ENCODE measurements around the gene STXBP5. TPM values are rescaled to one million over a fixed set of nuclear protein-coding genes. Genes with fewer than 3 reads are reported as not detected.

The STXBP5 gene
- total RNA-seq, 1 experiment from 2014 or later, result 30.5 TPM

GRCh38 chr6:147161253-147161973 lies 42.8 kb upstream of the STXBP5 start:
- Histone ChIP-seq H3K4me1 (ENCODE audit: low read length) (no peaks in the 10 kb centered on the region), H3K4me3 (ENCODE audit: low read length) (no peak overlapping the region), H3K4me2 (ENCODE audit: low read depth, low read length, poor library complexity, severe bottlenecking) (no peak overlapping the region), H3K9me3 (ENCODE audit: low read length) (no peaks in the 10 kb centered on the region), H3K79me2 (ENCODE audit: low read length) (no peaks in the 10 kb centered on the region), H3K27me3 (ENCODE audit: low read length) (no peaks in the 10 kb centered on the region), H3K36me3 (ENCODE audit: insufficient read depth, low read length) (no peaks in the 10 kb centered on the region), H3K27ac (ENCODE audit: low read length) (no peak overlapping the region), H2AFZ (ENCODE audit: low read length) (no peak overlapping the region), H3K9ac (ENCODE audit: low read length) (no peak overlapping the region), H4K20me1 (ENCODE audit: insufficient read depth, low read depth, low read length) (no peaks in the 10 kb centered on the region), H3K9me2 (replicated peaks; ENCODE audit: insufficient read depth, low read length) (no peaks in the 10 kb centered on the region)
- no peak for DNase-seq

DNA sequence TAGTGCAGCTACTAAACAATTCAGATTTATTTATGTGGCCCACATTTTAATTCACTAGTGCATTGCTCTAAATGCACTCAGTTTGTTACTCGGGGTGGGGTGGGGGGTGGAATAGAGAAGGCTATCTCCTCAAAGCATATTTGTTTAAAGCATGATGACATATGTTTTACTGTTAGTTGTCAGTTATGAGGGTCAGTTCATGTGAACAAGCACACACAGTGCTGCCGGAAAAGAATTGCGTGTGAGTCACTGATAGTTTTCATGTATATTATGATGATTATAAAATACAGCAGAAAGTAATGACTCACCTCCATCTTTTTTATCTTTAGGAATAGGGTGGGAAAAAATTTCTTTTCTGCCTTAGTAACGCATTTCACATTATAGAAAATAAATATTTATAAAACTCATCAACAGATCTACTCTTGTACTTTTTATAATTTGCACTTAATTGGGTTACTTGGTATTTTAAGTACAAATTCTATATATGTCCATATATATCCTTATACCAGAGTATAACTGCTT lies 42.2 kb upstream of the STXBP5 start:
- H2AFZ ChIP-seq (ENCODE audit: low read length), result no peak overlapping the region
- H3K4me1 ChIP-seq (ENCODE audit: low read length), result no peaks in the 10 kb centered on the region
- no peaks in the 10 kb centered on the region for H3K27me3 ChIP-seq (ENCODE audit: low read length)
- DNase-seq, result no peak
- no peaks in the 10 kb centered on the region for H4K20me1 ChIP-seq (ENCODE audit: insufficient read depth, low read depth, low read length)
- H3K4me2 ChIP-seq (ENCODE audit: low read depth, low read length, poor library complexity, severe bottlenecking), result no peak overlapping the region
- H3K9ac ChIP-seq (ENCODE audit: low read length), result no peak overlapping the region
- no peak overlapping the region for H3K4me3 ChIP-seq (ENCODE audit: low read length)
- no peaks in the 10 kb centered on the region for H3K9me3 ChIP-seq (ENCODE audit: low read length)
- H3K9me2 ChIP-seq (replicated peaks; ENCODE audit: insufficient read depth, low read length), result no peaks in the 10 kb centered on the region
- no peaks in the 10 kb centered on the region for H3K36me3 ChIP-seq (ENCODE audit: insufficient read depth, low read length)
- H3K79me2 ChIP-seq (ENCODE audit: low read length), result no peaks in the 10 kb centered on the region
- H3K27ac ChIP-seq (ENCODE audit: low read length), result no peak overlapping the region

DNA sequence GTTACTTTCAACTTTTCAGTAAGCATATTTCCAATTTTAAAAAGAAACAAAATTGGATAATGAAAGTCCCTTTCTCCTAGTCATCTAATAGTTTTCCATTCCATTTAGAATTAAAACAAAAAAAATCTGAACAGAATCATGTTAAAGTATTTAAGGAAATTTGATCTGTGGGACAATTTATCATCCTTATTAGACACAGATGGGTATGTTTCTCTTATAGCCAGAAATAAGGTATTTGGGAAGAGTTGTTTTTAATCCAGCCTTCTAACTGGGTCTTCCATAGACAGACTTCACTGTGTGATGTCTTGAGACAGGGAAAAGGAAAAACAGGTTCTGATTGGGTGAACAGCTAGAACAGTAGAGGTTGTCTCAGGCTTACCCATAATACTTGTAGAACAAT lies 39.5 kb upstream of the STXBP5 start:
- H3K4me2 ChIP-seq (ENCODE audit: low read depth, low read length, poor library complexity, severe bottlenecking), result no peak overlapping the region
- H3K4me3 ChIP-seq (ENCODE audit: low read length), result no peak overlapping the region
- H3K9ac ChIP-seq (ENCODE audit: low read length), result no peak overlapping the region
- no peak overlapping the region for H2AFZ ChIP-seq (ENCODE audit: low read length)
- H3K27me3 ChIP-seq (ENCODE audit: low read length), result no peaks in the 10 kb centered on the region
- no peaks in the 10 kb centered on the region for H3K4me1 ChIP-seq (ENCODE audit: low read length)
- H3K27ac ChIP-seq (ENCODE audit: low read length), result no peak overlapping the region
- H4K20me1 ChIP-seq (ENCODE audit: insufficient read depth, low read depth, low read length), result no peaks in the 10 kb centered on the region
- no peaks in the 10 kb centered on the region for H3K9me2 ChIP-seq (replicated peaks; ENCODE audit: insufficient read depth, low read length)
- no peaks in the 10 kb centered on the region for H3K9me3 ChIP-seq (ENCODE audit: low read length)
- DNase-seq, result no peak
- H3K79me2 ChIP-seq (ENCODE audit: low read length), result no peaks in the 10 kb centered on the region
- H3K36me3 ChIP-seq (ENCODE audit: insufficient read depth, low read length), result no peaks in the 10 kb centered on the region

- H3K9ac ChIP-seq (ENCODE audit: low read length), result no peak overlapping the region
- no peaks in the 10 kb centered on the region for H3K79me2 ChIP-seq (ENCODE audit: low read length)
- H3K4me1 ChIP-seq (ENCODE audit: low read length), result no peaks in the 10 kb centered on the region
- no peaks in the 10 kb centered on the region for H3K36me3 ChIP-seq (ENCODE audit: insufficient read depth, low read length)
- no peak overlapping the region for H3K4me2 ChIP-seq (ENCODE audit: low read depth, low read length, poor library complexity, severe bottlenecking)
- peak; percentile 46 for DNase-seq
- no peak overlapping the region for H2AFZ ChIP-seq (ENCODE audit: low read length)
- no peaks in the 10 kb centered on the region for H3K9me2 ChIP-seq (replicated peaks; ENCODE audit: insufficient read depth, low read length)
- H3K9me3 ChIP-seq (ENCODE audit: low read length), result no peaks in the 10 kb centered on the region
- no peak overlapping the region for H3K4me3 ChIP-seq (ENCODE audit: low read length)
- no peaks in the 10 kb centered on the region for H3K27me3 ChIP-seq (ENCODE audit: low read length)
- no peaks in the 10 kb centered on the region for H4K20me1 ChIP-seq (ENCODE audit: insufficient read depth, low read depth, low read length)
- no peak overlapping the region for H3K27ac ChIP-seq (ENCODE audit: low read length)
Measured at GRCh38 chr6:147166360-147166944, 37.8 kb upstream of the STXBP5 start.

- no peaks in the 10 kb centered on the region for H3K4me1 ChIP-seq (ENCODE audit: low read length)
- H3K9me2 ChIP-seq (replicated peaks; ENCODE audit: insufficient read depth, low read length), result no peaks in the 10 kb centered on the region
- H3K27me3 ChIP-seq (ENCODE audit: low read length), result no peaks in the 10 kb centered on the region
- H3K27ac ChIP-seq (ENCODE audit: low read length), result no peak overlapping the region
- no peak overlapping the region for H3K4me3 ChIP-seq (ENCODE audit: low read length)
- no peak overlapping the region for H3K4me2 ChIP-seq (ENCODE audit: low read depth, low read length, poor library complexity, severe bottlenecking)
- H2AFZ ChIP-seq (ENCODE audit: low read length), result no peak overlapping the region
- no peaks in the 10 kb centered on the region for H3K9me3 ChIP-seq (ENCODE audit: low read length)
- H3K79me2 ChIP-seq (ENCODE audit: low read length), result no peaks in the 10 kb centered on the region
- DNase-seq, result no peak
- H3K9ac ChIP-seq (ENCODE audit: low read length), result no peak overlapping the region
- H3K36me3 ChIP-seq (ENCODE audit: insufficient read depth, low read length), result no peaks in the 10 kb centered on the region
- no peaks in the 10 kb centered on the region for H4K20me1 ChIP-seq (ENCODE audit: insufficient read depth, low read depth, low read length)
Measured at GRCh38 chr6:147166992-147167391, 37.2 kb upstream of the STXBP5 start.

- Histone ChIP-seq H3K4me1 (ENCODE audit: low read length) (no peaks in the 10 kb centered on the region), H3K9me3 (ENCODE audit: low read length) (no peaks in the 10 kb centered on the region), H3K79me2 (ENCODE audit: low read length) (no peaks in the 10 kb centered on the region), H3K27me3 (ENCODE audit: low read length) (no peaks in the 10 kb centered on the region), H3K9me2 (replicated peaks; ENCODE audit: insufficient read depth, low read length) (no peaks in the 10 kb centered on the region), H3K4me3 (ENCODE audit: low read length) (no peak overlapping the region), H3K36me3 (ENCODE audit: insufficient read depth, low read length) (no peaks in the 10 kb centered on the region), H3K27ac (ENCODE audit: low read length) (no peak overlapping the region), H2AFZ (ENCODE audit: low read length) (no peak overlapping the region), H3K4me2 (ENCODE audit: low read depth, low read length, poor library complexity, severe bottlenecking) (no peak overlapping the region), H3K9ac (ENCODE audit: low read length) (no peak overlapping the region), H4K20me1 (ENCODE audit: insufficient read depth, low read depth, low read length) (no peaks in the 10 kb centered on the region)
- no peak for DNase-seq
Measured at GRCh38 chr6:147167576-147168461, 36.4 kb upstream of the STXBP5 start.

GRCh38 chr6:147169529-147169928 lies 34.7 kb upstream of the STXBP5 start:
- H3K9me3 ChIP-seq (ENCODE audit: low read length), result no peaks in the 10 kb centered on the region
- H3K27ac ChIP-seq (ENCODE audit: low read length), result no peak overlapping the region
- H3K79me2 ChIP-seq (ENCODE audit: low read length), result no peaks in the 10 kb centered on the region
- H3K9me2 ChIP-seq (replicated peaks; ENCODE audit: insufficient read depth, low read length), result no peaks in the 10 kb centered on the region
- H3K27me3 ChIP-seq (ENCODE audit: low read length), result no peaks in the 10 kb centered on the region
- H3K36me3 ChIP-seq (ENCODE audit: insufficient read depth, low read length), result no peaks in the 10 kb centered on the region
- no peak overlapping the region for H2AFZ ChIP-seq (ENCODE audit: low read length)
- H4K20me1 ChIP-seq (ENCODE audit: insufficient read depth, low read depth, low read length), result no peaks in the 10 kb centered on the region
- no peak overlapping the region for H3K4me3 ChIP-seq (ENCODE audit: low read length)
- no peaks in the 10 kb centered on the region for H3K4me1 ChIP-seq (ENCODE audit: low read length)
- DNase-seq, result no peak
- no peak overlapping the region for H3K4me2 ChIP-seq (ENCODE audit: low read depth, low read length, poor library complexity, severe bottlenecking)
- no peak overlapping the region for H3K9ac ChIP-seq (ENCODE audit: low read length)

GRCh38 chr6:147170269-147170668 lies 33.9 kb upstream of the STXBP5 start:
- Histone ChIP-seq H3K4me1 (ENCODE audit: low read length) (no peaks in the 10 kb centered on the region), H3K36me3 (ENCODE audit: insufficient read depth, low read length) (no peaks in the 10 kb centered on the region), H4K20me1 (ENCODE audit: insufficient read depth, low read depth, low read length) (no peaks in the 10 kb centered on the region), H3K27me3 (ENCODE audit: low read length) (no peaks in the 10 kb centered on the region), H3K9ac (ENCODE audit: low read length) (no peak overlapping the region), H2AFZ (ENCODE audit: low read length) (no peak overlapping the region), H3K9me2 (replicated peaks; ENCODE audit: insufficient read depth, low read length) (no peaks in the 10 kb centered on the region), H3K27ac (ENCODE audit: low read length) (no peak overlapping the region), H3K4me2 (ENCODE audit: low read depth, low read length, poor library complexity, severe bottlenecking) (no peak overlapping the region), H3K4me3 (ENCODE audit: low read length) (no peak overlapping the region), H3K79me2 (ENCODE audit: low read length) (no peaks in the 10 kb centered on the region), H3K9me3 (ENCODE audit: low read length) (no peaks in the 10 kb centered on the region)
- no peak for DNase-seq

Measured in Karpas-422 (cell line).